ENCODE results near the gene ZNF516. TPM values are rescaled to one million over a fixed set of nuclear protein-coding genes. Genes with fewer than 3 reads are reported as not detected.

The ZNF516 gene
- total and polyA plus RNA-seq, 2 of the 13 experiments (the other 11 are each of a cell fraction or from before 2014, with no cell fraction given): 16.6 to 18.7 TPM

GRCh38 chr18:76493213-76494161, 1.6 kb downstream of the ZNF516 start (continued):
- no peak for TF ChIP-seq ZNF484 (CRISPR knock-in tag; IDR thresholded peaks at IDR 0.05; ENCODE audit: borderline replicate concordance, low read depth)
- TF ChIP-seq ZNF253 (CRISPR knock-in tag; IDR thresholded peaks at IDR 0.05; ENCODE audit: borderline replicate concordance): no peak
- TF ChIP-seq ZNF329 (CRISPR knock-in tag; IDR thresholded peaks at IDR 0.05; ENCODE audit: low read depth): no peak
- no peak for TF ChIP-seq PRPF4 (IDR thresholded peaks at IDR 0.05; ENCODE audit: low read depth, low read length, poor library complexity, severe bottlenecking)
- TF ChIP-seq MBD4 (IDR thresholded peaks at IDR 0.05; ENCODE audit: borderline replicate concordance, low read length): no peak
- no peak for TF ChIP-seq NBN (conservative IDR thresholded peaks at IDR 0.05)
- TF ChIP-seq YEATS2 (CRISPR knock-in tag; IDR thresholded peaks at IDR 0.05; ENCODE audit: borderline replicate concordance): no peak
- TF ChIP-seq ZNF784 (CRISPR knock-in tag; IDR thresholded peaks at IDR 0.05; ENCODE audit: borderline replicate concordance): no peak
- peak; percentile 77 for TF ChIP-seq HNF4G (IDR thresholded peaks at IDR 0.05; ENCODE audit: borderline replicate concordance, low read depth, low read length)
- TF ChIP-seq HNF4G (CRISPR knock-in tag; IDR thresholded peaks at IDR 0.05; ENCODE audit: borderline replicate concordance, low read depth): no peak
- TF ChIP-seq TFDP2 (CRISPR knock-in tag; IDR thresholded peaks at IDR 0.05): no peak
- TF ChIP-seq EP300 (IDR thresholded peaks at IDR 0.05; ENCODE audit: low read depth in 2 of 2, low read length in 2 of 2): no peak; a peak in 1 of 4 replicates
- TF ChIP-seq EP300 (CRISPR knock-in tag; IDR thresholded peaks at IDR 0.05; ENCODE audit: borderline replicate concordance): no peak
- peak; percentile 40 for TF ChIP-seq POLR2AphosphoS5 (IDR thresholded peaks at IDR 0.05; ENCODE audit: low read depth, low read length)
- TF ChIP-seq GPBP1L1 (CRISPR knock-in tag; IDR thresholded peaks at IDR 0.05): no peak
- peak; percentile 69; the same call in 1 of the 2 replicates for TF ChIP-seq ZNF816 (CRISPR knock-in tag; IDR thresholded peaks at IDR 0.05; ENCODE audit: borderline replicate concordance)
- TF ChIP-seq IRF2 (CRISPR knock-in tag; IDR thresholded peaks at IDR 0.05): no peak
- no peak for TF ChIP-seq ZNF460 (CRISPR knock-in tag; IDR thresholded peaks at IDR 0.05; ENCODE audit: borderline replicate concordance)
- TF ChIP-seq GATAD1 (CRISPR knock-in tag; IDR thresholded peaks at IDR 0.05): 0 out of 2 replicates have a peak, but pooled peaks have one; percentile 11
- no peak for TF ChIP-seq MED8 (CRISPR knock-in tag; IDR thresholded peaks at IDR 0.05; ENCODE audit: insufficient replicate concordance)
- no peak for TF ChIP-seq ZNF652 (CRISPR knock-in tag; IDR thresholded peaks at IDR 0.05; ENCODE audit: borderline replicate concordance, low read depth)
- no peak for TF ChIP-seq HNRNPLL (IDR thresholded peaks at IDR 0.05; ENCODE audit: low read depth, low read length, poor library complexity, severe bottlenecking)
- no peak for TF ChIP-seq UBTF (CRISPR knock-in tag; IDR thresholded peaks at IDR 0.05)
